Hepatocyte (in vitro differentiated cells): Measurements from ENCODE around the gene TPSAB1. TPM values are rescaled to one million over a fixed set of nuclear protein-coding genes. Genes with fewer than 3 reads are reported as not detected.

Source experiments
- DNase-seq: peaks from one replicate; pipeline ENCODE4 v3.0.0-alpha.2; 2016; ENCODE audit warnings: low spot score
- H2AFZ ChIP-seq: fragments of 200-600 bp; sonication (generic); 2 replicates; pipeline ENCODE4 v1.6.0; 2016; ENCODE audit warnings: antibody characterized with exemption, mild to moderate bottlenecking
- H3K27ac ChIP-seq: fragments of 200-600 bp; sonication (generic); 2 replicates; pipeline ENCODE4 v1.5.1; 2016; ENCODE audit warnings: mild to moderate bottlenecking
- H3K27me3 ChIP-seq: fragments of 200-600 bp; sonication (generic); 2 replicates; pipeline ENCODE4 v1.6.1; 2016
- H3K36me3 ChIP-seq: fragments of 200-600 bp; sonication (generic); replicated peaks from 2 replicates; pipeline ENCODE4 v1.5.1; 2016; ENCODE audit warnings: low read depth; ENCODE audit not compliant: insufficient read depth
- H3K4me1 ChIP-seq: fragments of 200-600 bp; sonication (generic); 2 replicates; pipeline ENCODE4 v1.5.1; 2016; ENCODE audit warnings: mild to moderate bottlenecking, moderate library complexity; ENCODE audit not compliant: insufficient read depth
- H3K4me2 ChIP-seq: fragments of 200-600 bp; sonication (generic); 2 replicates; pipeline ENCODE4 v1.6.0; 2016
- H3K4me3 ChIP-seq: fragments of 200-600 bp; sonication (generic); 2 replicates; pipeline ENCODE4 v1.5.1; 2016; ENCODE audit warnings: mild to moderate bottlenecking
- H3K79me2 ChIP-seq: fragments of 200-600 bp; sonication (generic); 2 replicates; pipeline ENCODE4 v1.6.0; 2017; ENCODE audit warnings: mild to moderate bottlenecking
- H3K9me2 ChIP-seq: fragments of 200-600 bp; sonication (generic); replicated peaks from 2 replicates; pipeline ENCODE4 v1.6.0; 2017; ENCODE audit warnings: mild to moderate bottlenecking; ENCODE audit not compliant: insufficient read depth
- H3K9me3 ChIP-seq: fragments of 200-600 bp; sonication (generic); 2 replicates; pipeline ENCODE4 v1.5.1; 2016; ENCODE audit warnings: low read depth, mild to moderate bottlenecking
- H4K20me1 ChIP-seq: fragments of 200-600 bp; sonication (generic); 2 replicates; pipeline ENCODE4 v1.6.0; 2016; ENCODE audit warnings: mild to moderate bottlenecking; ENCODE audit not compliant: insufficient read depth, poor library complexity, severe bottlenecking
- CTCF ChIP-seq: fragments of 200-600 bp; sonication (generic); IDR thresholded peaks from 2 replicates; pipeline ENCODE4 v1.5.1; 2016; ENCODE audit warnings: antibody characterized with exemption, mild to moderate bottlenecking; ENCODE audit not compliant: poor library complexity
- EZH2 ChIP-seq: fragments of 200-600 bp; sonication (generic); IDR thresholded peaks from 2 replicates; pipeline ENCODE4 v1.6.1; 2016; ENCODE audit warnings: antibody characterized with exemption, mild to moderate bottlenecking, borderline replicate concordance
- EZH2phosphoT487 ChIP-seq: fragments of 200-600 bp; sonication (generic); IDR thresholded peaks from one replicate; pipeline ENCODE4 v1.6.1; 2018; ENCODE audit warnings: antibody characterized with exemption, mild to moderate bottlenecking, low read depth, moderate library complexity; ENCODE audit not compliant: unreplicated experiment, severe bottlenecking
- WGBS: methylation state at CpG from one replicate; pipeline ENCODE4 v1.1.6; 2016; ENCODE audit warnings: low lambda C conversion rate; ENCODE audit errors: missing lambda C conversion rate; 5-methylcytosine and 5-hydroxymethylcytosine counted together
- polyA plus RNA-seq: library from polyadenylated mRNA; unstranded; fragments of >200 nt; fragmentation: Nextera tagmentation; extraction: Ambion mirVana; gene quantifications from 2 replicates; pipeline ENCODE4 v1.2.1, GENCODE V29; 2016
- total RNA-seq: library from RNA; depleted of rRNA; stranded (reverse); fragments of >200 nt; gene quantifications from 2 replicates; pipeline ENCODE4 v1.2.3, GENCODE V29; 2014

TPSAB1 gene
- total and polyA plus RNA-seq, 2 experiments from 2014 or later: not detected

GRCh38 chr16:1285669-1286512 lies 45.4 kb downstream of the TPSAB1 start:
- Histone ChIP-seq H3K27ac (no peak overlapping the region), H3K4me3 (no peak overlapping the region), H3K9me2 (no peaks in the 10 kb centered on the region), H3K4me2 (no peak overlapping the region), H3K27me3 (peaks cover 9% of the 10 kb centered on the region), H3K79me2 (no peaks in the 10 kb centered on the region), H3K4me1 (peaks cover 8% of the 10 kb centered on the region), H4K20me1 (no peaks in the 10 kb centered on the region), H3K36me3 (no peaks in the 10 kb centered on the region), H2AFZ (no peak overlapping the region), H3K9me3 (no peaks in the 10 kb centered on the region)
- 84% methylated on average over 34 of the region's 38 CpGs for WGBS
- no peak for TF ChIP-seq CTCF
- no peak for TF ChIP-seq EZH2
- no peak for TF ChIP-seq EZH2phosphoT487
- DNase-seq: no peak

- H3K4me1 ChIP-seq: peaks cover 8% of the 10 kb centered on the region
- H4K20me1 ChIP-seq: no peaks in the 10 kb centered on the region
- H3K27me3 ChIP-seq: peaks cover 9% of the 10 kb centered on the region
- TF ChIP-seq EZH2phosphoT487 (no peak), CTCF (no peak), EZH2 (no peak)
- WGBS: 92% methylated on average over 24 of the region's 25 CpGs
- no peak for DNase-seq
- H3K4me3 ChIP-seq: no peak overlapping the region
- H3K79me2 ChIP-seq: no peaks in the 10 kb centered on the region
- no peak overlapping the region for H3K27ac ChIP-seq
- H3K9me2 ChIP-seq: no peaks in the 10 kb centered on the region
- no peaks in the 10 kb centered on the region for H3K36me3 ChIP-seq
- no peaks in the 10 kb centered on the region for H3K9me3 ChIP-seq
- no peak overlapping the region for H3K4me2 ChIP-seq
- no peak overlapping the region for H2AFZ ChIP-seq
Observed at GRCh38 chr16:1286513-1287094, 46.1 kb downstream of the TPSAB1 start.

GRCh38 chr16:1287982-1288670 lies 47.6 kb downstream of the TPSAB1 start:
- H3K4me1 ChIP-seq: peaks cover 8% of the 10 kb centered on the region
- H3K9me3 ChIP-seq: no peaks in the 10 kb centered on the region
- H3K36me3 ChIP-seq: no peaks in the 10 kb centered on the region
- TF ChIP-seq EZH2phosphoT487 (no peak), EZH2 (no peak), CTCF (no peak)
- no peak overlapping the region for H3K4me3 ChIP-seq
- H2AFZ ChIP-seq: no peak overlapping the region
- no peak overlapping the region for H3K4me2 ChIP-seq
- H3K79me2 ChIP-seq: no peaks in the 10 kb centered on the region
- WGBS: 81% methylated on average over 31 of the region's 40 CpGs
- no peak for DNase-seq
- peaks cover 9% of the 10 kb centered on the region for H3K27me3 ChIP-seq
- H3K27ac ChIP-seq: no peak overlapping the region
- no peaks in the 10 kb centered on the region for H4K20me1 ChIP-seq
- no peaks in the 10 kb centered on the region for H3K9me2 ChIP-seq
